GM21390 (cell line): ENCODE measurements around the gene HSPA4.

Source experiments
- ATAC-seq: cut with Tn5 transposase; IDR thresholded peaks from one replicate; pipeline ENCODE4 v1.9.1; 2021; ENCODE audit not compliant: unreplicated experiment

Gene HSPA4

GRCh38 chr5:133154274-133155075 is 102.7 kb downstream of the HSPA4 start:
- no peak for ATAC-seq

DNA sequence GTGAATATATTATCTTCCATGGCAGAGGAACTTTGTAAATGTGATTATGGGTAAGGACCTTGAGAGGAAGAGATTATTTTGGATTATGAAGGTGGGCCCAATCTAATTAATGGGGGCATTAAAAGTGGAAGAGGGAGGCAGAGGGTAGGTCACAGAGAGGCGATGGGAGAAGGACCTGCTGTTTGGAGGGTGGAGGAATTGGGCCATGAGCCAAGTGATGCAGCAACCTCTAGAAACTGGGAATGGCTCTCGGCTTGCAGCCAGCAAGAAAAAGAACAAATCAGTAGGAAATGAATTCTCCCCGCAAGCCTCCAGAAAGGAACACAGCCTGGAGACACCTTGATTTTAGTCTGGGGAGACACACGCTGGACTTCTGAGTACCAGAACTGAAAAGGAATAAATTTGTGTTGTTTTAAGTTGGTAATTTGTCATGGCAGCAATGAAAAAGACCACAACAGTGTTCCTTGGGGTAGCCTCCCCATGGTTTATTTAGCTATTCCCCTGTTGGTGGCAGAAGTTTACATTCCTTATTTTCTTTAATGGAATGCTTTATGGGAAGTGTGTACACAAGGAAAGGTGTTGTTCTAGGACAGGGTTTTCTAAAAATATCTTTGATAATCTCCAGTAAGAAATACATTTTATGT is 103.6 kb downstream of the HSPA4 start:
- no peak for ATAC-seq
